Panc1 (cell line): Measurements from ENCODE around the gene PPIP5K1. TPM values are rescaled to one million over a fixed set of nuclear protein-coding genes. Genes with fewer than 3 reads are reported as not detected.

Experiments
- total RNA-seq: library from RNA; stranded (reverse); gene quantifications from one replicate; pipeline ENCODE4 v1.2.1, GENCODE V29; 2021; ENCODE audit not compliant: unreplicated experiment

The PPIP5K1 gene
- total RNA-seq, 1 experiment from 2014 or later = 56.6 TPM

Other genes starting within 250 kb of the PPIP5K1 start
- 32.8 TPM for gene ZSCAN29, start 219.2 kb downstream of the PPIP5K1 start, total RNA-seq
- 31.9 TPM for gene TUBGCP4, start 219.1 kb downstream of the PPIP5K1 start, total RNA-seq
- 80.3 TPM for gene TP53BP1, start 97.1 kb downstream of the PPIP5K1 start, total RNA-seq
- gene MAP1A, start 72.6 kb downstream of the PPIP5K1 start, total RNA-seq = 1.6 TPM
- gene CKMT1B, start 3.8 kb upstream of the PPIP5K1 start, total RNA-seq = 2.4 TPM
- not detected for gene STRC, start 28.6 kb upstream of the PPIP5K1 start, total RNA-seq
- gene CATSPER2, start 58.6 kb upstream of the PPIP5K1 start, total RNA-seq = 3.5 TPM
- 4.6 TPM for gene CKMT1A, start 103.7 kb upstream of the PPIP5K1 start, total RNA-seq
- gene PDIA3, start 156.2 kb upstream of the PPIP5K1 start, total RNA-seq = 538 TPM
- gene ELL3, start 186.8 kb upstream of the PPIP5K1 start, total RNA-seq = 6.8 TPM
- 1,303 TPM for gene SERF2, start 202.1 kb upstream of the PPIP5K1 start, total RNA-seq
- gene SERINC4, start 210.0 kb upstream of the PPIP5K1 start, total RNA-seq = not detected
- 24.8 TPM for gene HYPK, start 210.4 kb upstream of the PPIP5K1 start, total RNA-seq
- gene MFAP1, start 234.5 kb upstream of the PPIP5K1 start, total RNA-seq = 29.7 TPM
- gene WDR76, start 236.8 kb upstream of the PPIP5K1 start, total RNA-seq = 40.0 TPM